CD4-positive, alpha-beta memory T cell (primary cell): ENCODE measurements around the gene TUSC2. TPM values are rescaled to one million over a fixed set of nuclear protein-coding genes. Genes with fewer than 3 reads are reported as not detected.

Experiments
- CTCF ChIA-PET: fragments of 350-600 bp; sonication (Branson Sonifier 250); formaldehyde crosslinking; loops from one replicate; lab custom pipeline; 2021; ENCODE audit warnings: inconsistent platforms; ENCODE audit not compliant: partially characterized antibody; lab: Charles Lee
- POLR2A ChIA-PET: fragments of 350-600 bp; sonication (Branson Sonifier 250); formaldehyde crosslinking; loops from one replicate; lab custom pipeline; 2021; ENCODE audit not compliant: partially characterized antibody; lab: Charles Lee
- DNase-seq, 5 donors: peaks; one replicate each; pipeline versions ENCODE4 v3.0.0 to v3.0.0-alpha.2; 2020 to 2022; ENCODE audit warnings: mixed read lengths in 1 of 5
- H3K27ac ChIP-seq: one replicate; pipeline ENCODE4 v1.7.0; 2013; ENCODE audit warnings: low read depth, low read length
- H3K27me3 ChIP-seq: 2 replicates; pipeline ENCODE4 v1.7.0; 2013; ENCODE audit warnings: mild to moderate bottlenecking, low read length, moderate library complexity; ENCODE audit not compliant: insufficient read depth
- H3K36me3 ChIP-seq: 2 replicates; pipeline ENCODE4 v1.7.0; 2013; ENCODE audit warnings: mild to moderate bottlenecking, low read length, moderate library complexity; ENCODE audit not compliant: insufficient read depth
- H3K4me1 ChIP-seq: 2 replicates; pipeline ENCODE4 v1.7.0; 2013; ENCODE audit warnings: mild to moderate bottlenecking, low read length, moderate library complexity; ENCODE audit not compliant: insufficient read depth
- H3K4me3 ChIP-seq, 2 donors: one replicate each; pipeline ENCODE4 v1.7.0; 2013; ENCODE audit warnings: low read length in 2 of 2, mild to moderate bottlenecking in 1 of 2
- H3K9me3 ChIP-seq, 2 donors: one replicate each; pipeline ENCODE4 v1.7.0; 2013; ENCODE audit warnings: low read length in 2 of 2, control low read depth in 1 of 2; ENCODE audit not compliant: control insufficient read depth in 1 of 2
- H3K27ac Mint-ChIP-seq, 7 donors: one replicate each; pipeline ENCODE4 v1.8.0; 2020 to 2021; ENCODE audit warnings: mixed read lengths in 7 of 7, mild to moderate bottlenecking in 6 of 7, inconsistent platforms in 3 of 7, moderate library complexity in 3 of 7
- H3K27me3 Mint-ChIP-seq, 2 donors: one replicate each; pipeline ENCODE4 v1.8.0; 2020 to 2021; ENCODE audit warnings: mixed read lengths in 2 of 2
- H3K36me3 Mint-ChIP-seq, 2 donors: one replicate each; pipeline ENCODE4 v1.8.0; 2020 to 2021; ENCODE audit warnings: mixed read lengths in 2 of 2, inconsistent platforms in 1 of 2, mild to moderate bottlenecking in 1 of 2
- H3K4me1 Mint-ChIP-seq, 4 donors: one replicate each; pipeline ENCODE4 v1.8.0; 2020 to 2021; ENCODE audit warnings: mixed read lengths in 4 of 4, mild to moderate bottlenecking in 1 of 4
- H3K4me3 Mint-ChIP-seq, 8 donors: one replicate each; pipeline ENCODE4 v1.8.0; 2020 to 2021; ENCODE audit warnings: mixed read lengths in 8 of 8, mild to moderate bottlenecking in 7 of 8, moderate library complexity in 6 of 8, inconsistent platforms in 3 of 8
- H3K9me3 Mint-ChIP-seq, 8 donors: one replicate each; pipeline ENCODE4 v1.8.0; 2020 to 2021; ENCODE audit warnings: mixed read lengths in 8 of 8, mild to moderate bottlenecking in 5 of 8, inconsistent platforms in 3 of 8, moderate library complexity in 1 of 8
- intact Hi-C: fragments of 100-400 bp; cut with micrococcal nuclease; formaldehyde crosslinking; loops from one replicate; pipeline ENCODE4 v1.15.1; 2023
- polyA plus RNA-seq, 2 donors: library from polyadenylated mRNA; unstranded; fragments of 300-500 nt; fragmentation: Illumina TruSeq; gene quantifications; one replicate each; pipeline ENCODE4 v1.2.3, GENCODE V29; 2021
- total RNA-seq, 2 experiments: library from RNA; stranded (reverse); gene quantifications; one replicate each; pipeline ENCODE4 v1.2.3, GENCODE V29; 2021

TUSC2 gene
- total and polyA plus RNA-seq, 4 experiments from 2014 or later, result 25.3 to 45.9 (median 37.5) TPM

- POLR2A ChIA-PET, result interaction anchor here (0.8 to 23.7 kb wide), 5 partner anchors 10 to 60 kb away, joined by 3 to 595 read pairs (median 4); partner anchors contain the start of genes CYB561D2, HYAL3, NAA80 and NPRL2
- peak within 1 kb of the TSS; percentile 95 to 100 (median 98) for H3K4me3 Mint-ChIP-seq
- peak within 1 kb of the TSS; percentile 97 for H3K27ac ChIP-seq
Observed at GRCh38 chr3:50358911-50359759, 31.1 kb upstream of the TUSC2 start, which contains the start of gene TMEM115. TSS of gene TMEM115 (minus strand) at chr3:50359521. CDS start at chr3:50359063, 458 bp downstream.

GRCh38 chr3:50358355-50358910 lies 30.4 kb upstream of the TUSC2 start:
- H3K36me3 ChIP-seq, result peaks cover 31% of the 10 kb centered on the region
- H3K9me3 ChIP-seq, result no peaks in the 10 kb centered on the region
- no peaks in the 10 kb centered on the region for H3K27me3 Mint-ChIP-seq
- H3K4me3 ChIP-seq, result peak overlapping the region; percentile 78 to 95
- H3K27ac ChIP-seq, result peak overlapping the region; percentile 97
- peaks cover 41% of the 10 kb centered on the region for H3K4me1 ChIP-seq
- intact Hi-C loops, result no loop called here
- peaks cover 30 to 49% (median 39%) of the 10 kb centered on the region in 4 donors for H3K4me1 Mint-ChIP-seq
- peaks cover 6 to 41% of the 10 kb centered on the region in 2 donors for H3K36me3 Mint-ChIP-seq
- DNase-seq, result no peak
- H3K27ac Mint-ChIP-seq, result peak overlapping the region; percentile 86 to 97 (median 90)
- H3K27me3 ChIP-seq, result no peaks in the 10 kb centered on the region
- ChIA-PET CTCF (no interaction called here), POLR2A (interaction anchor here (2.5 to 23.7 kb wide), 3 partner anchors 10 to 60 kb away, joined by 12 to 595 read pairs (median 153); partner anchors contain the start of genes CYB561D2, HYAL3, NAA80 and NPRL2)
- peak overlapping the region; percentile 85 to 100 (median 98) for H3K4me3 Mint-ChIP-seq
- H3K9me3 Mint-ChIP-seq, result no peaks in the 10 kb centered on the region

More at GRCh38 chr3:50358911-50359759, 31.1 kb upstream of the TUSC2 start, which contains the start of gene TMEM115:
- no peaks in the 10 kb centered on the region for H3K27me3 Mint-ChIP-seq
- CTCF ChIA-PET, result interaction anchor here (1.0 kb wide), 1 partner anchor 13 kb away, joined by 3 read pairs; no protein-coding TSS in a partner anchor
- peaks cover 26% of the 10 kb centered on the region for H3K36me3 ChIP-seq
- no peaks in the 10 kb centered on the region for H3K9me3 Mint-ChIP-seq
- H3K4me3 ChIP-seq, result peak within 1 kb of the TSS; percentile 78 to 95
- intact Hi-C loops, result loop anchor here (1.0 kb wide), 4 partner anchors 8 to 67 kb away; partner anchors contain the start of genes HYAL3, IFRD2, NAA80 and TUSC2
- peaks cover 5 to 36% of the 10 kb centered on the region in 2 donors for H3K36me3 Mint-ChIP-seq
- no peaks in the 10 kb centered on the region for H3K27me3 ChIP-seq
- peak within 1 kb of the TSS; percentile 96 to 98 (median 98) for H3K27ac Mint-ChIP-seq
- H3K4me1 ChIP-seq, result peaks cover 44% of the 10 kb centered on the region
- H3K9me3 ChIP-seq, result no peaks in the 10 kb centered on the region
- DNase-seq, result peak; percentile 93 to 99 (median 96)
- H3K4me1 Mint-ChIP-seq, result peaks cover 30 to 49% (median 39%) of the 10 kb centered on the region in 4 donors

- Mint-ChIP-seq H3K9me3 (no peaks in the 10 kb centered on the region), H3K4me1 (peaks cover 32 to 58% (median 41%) of the 10 kb centered on the region in 4 donors), H3K4me3 (peak overlapping the region; percentile 31 to 100 (median 94)), H3K27ac (peak overlapping the region in 6 of 7 donors; percentile 61 to 97 (median 88)), H3K36me3 (peaks cover 6 to 47% of the 10 kb centered on the region in 2 donors), H3K27me3 (no peaks in the 10 kb centered on the region)
- Histone ChIP-seq H3K4me3 (peak overlapping the region; percentile 9 to 95), H3K4me1 (peaks cover 41% of the 10 kb centered on the region), H3K27ac (peak overlapping the region; percentile 97), H3K9me3 (no peaks in the 10 kb centered on the region), H3K27me3 (no peaks in the 10 kb centered on the region), H3K36me3 (peaks cover 34% of the 10 kb centered on the region)
- intact Hi-C loops, result no loop called here
- POLR2A ChIA-PET, result interaction anchor here (0.9 to 23.7 kb wide), 7 partner anchors 8 to 212 kb away, joined by 3 to 595 read pairs (median 9); partner anchors contain the start of genes CYB561D2, HEMK1, HYAL3 and NAA80
- CTCF ChIA-PET, result interaction anchor here (1.2 to 2.3 kb wide), 4 partner anchors 10 to 1033 kb away, joined by 3 to 13 read pairs (median 6); partner anchors contain the start of gene RBM15B
- DNase-seq, result no peak
Observed at GRCh38 chr3:50357481-50357880, 29.5 kb upstream of the TUSC2 start.

GRCh38 chr3:50356553-50356952 lies 28.5 kb upstream of the TUSC2 start:
- H3K27me3 Mint-ChIP-seq, result no peaks in the 10 kb centered on the region
- intact Hi-C loops, result no loop called here
- peak overlapping the region; percentile 97 for H3K27ac ChIP-seq
- H3K4me3 ChIP-seq, result no peak overlapping the region
- CTCF ChIA-PET, result interaction anchor here (1.2 to 2.3 kb wide), 4 partner anchors 9 to 1034 kb away, joined by 3 to 13 read pairs (median 6); partner anchors contain the start of gene RBM15B
- no peak for DNase-seq
- H3K4me1 ChIP-seq, result peaks cover 47% of the 10 kb centered on the region
- peaks cover 34% of the 10 kb centered on the region for H3K36me3 ChIP-seq
- H3K4me3 Mint-ChIP-seq, result peak overlapping the region in 7 of 8 donors; percentile 32 to 100 (median 90)
- peaks cover 6 to 49% of the 10 kb centered on the region in 2 donors for H3K36me3 Mint-ChIP-seq
- peak overlapping the region in 5 of 7 donors; percentile 53 to 97 (median 75) for H3K27ac Mint-ChIP-seq
- H3K27me3 ChIP-seq, result no peaks in the 10 kb centered on the region
- POLR2A ChIA-PET, result interaction anchor here (0.9 to 23.7 kb wide), 6 partner anchors 8 to 213 kb away, joined by 3 to 595 read pairs (median 10); partner anchors contain the start of genes CYB561D2, HEMK1, HYAL3 and NAA80
- peaks cover 33 to 63% (median 44%) of the 10 kb centered on the region in 4 donors for H3K4me1 Mint-ChIP-seq
- no peaks in the 10 kb centered on the region for H3K9me3 ChIP-seq
- H3K9me3 Mint-ChIP-seq, result no peaks in the 10 kb centered on the region

- Histone ChIP-seq H3K4me1 (peaks cover 52% of the 10 kb centered on the region), H3K27me3 (no peaks in the 10 kb centered on the region), H3K36me3 (peaks cover 34% of the 10 kb centered on the region), H3K4me3 (no peak overlapping the region), H3K9me3 (no peaks in the 10 kb centered on the region), H3K27ac (peak overlapping the region; percentile 2)
- no peaks in the 10 kb centered on the region for H3K9me3 Mint-ChIP-seq
- H3K36me3 Mint-ChIP-seq, result peaks cover 6 to 54% of the 10 kb centered on the region in 2 donors
- intact Hi-C loops, result no loop called here
- no peaks in the 10 kb centered on the region for H3K27me3 Mint-ChIP-seq
- ChIA-PET CTCF (interaction anchor here (1.2 to 2.3 kb wide), 4 partner anchors 9 to 1035 kb away, joined by 3 to 13 read pairs (median 6); partner anchors contain the start of gene RBM15B), POLR2A (interaction anchor here (1.7 to 23.7 kb wide), 5 partner anchors 7 to 213 kb away, joined by 8 to 595 read pairs (median 12); partner anchors contain the start of genes CYB561D2, HEMK1, HYAL3 and NAA80)
- peaks cover 35 to 69% (median 50%) of the 10 kb centered on the region in 4 donors for H3K4me1 Mint-ChIP-seq
- DNase-seq, result no peak
- peak overlapping the region in 7 of 8 donors; percentile 32 to 100 (median 90) for H3K4me3 Mint-ChIP-seq
- peak overlapping the region in 3 of 7 donors; percentile 35 to 97 (median 61) for H3K27ac Mint-ChIP-seq
Observed at GRCh38 chr3:50355829-50356552, 28.0 kb upstream of the TUSC2 start.

GRCh38 chr3:50354850-50355249 lies 26.8 kb upstream of the TUSC2 start:
- no peaks in the 10 kb centered on the region for H3K27me3 Mint-ChIP-seq
- Histone ChIP-seq H3K27ac (no peak overlapping the region), H3K4me1 (peaks cover 57% of the 10 kb centered on the region), H3K36me3 (peaks cover 34% of the 10 kb centered on the region), H3K4me3 (no peak overlapping the region), H3K9me3 (no peaks in the 10 kb centered on the region), H3K27me3 (no peaks in the 10 kb centered on the region)
- ChIA-PET CTCF (interaction anchor here (1.2 kb wide), 1 partner anchor 14 kb away, joined by 4 read pairs; the partner anchor contains the start of gene RASSF1), POLR2A (interaction anchor here (0.6 to 23.7 kb wide), 3 partner anchors 11 to 1894 kb away, joined by 3 to 595 read pairs (median 5); partner anchors contain the start of genes RASSF1, TUSC2 and ZMYND10)
- H3K4me3 Mint-ChIP-seq, result no peak overlapping the region
- H3K27ac Mint-ChIP-seq, result peak overlapping the region in 1 of 7 donors; percentile 41
- H3K4me1 Mint-ChIP-seq, result peaks cover 39 to 79% (median 58%) of the 10 kb centered on the region in 4 donors
- no peak for DNase-seq
- peaks cover 6 to 65% of the 10 kb centered on the region in 2 donors for H3K36me3 Mint-ChIP-seq
- intact Hi-C loops, result loop anchor here (5.0 kb wide), 1 partner anchor 257 kb away; the partner anchor contains the start of gene CISH
- H3K9me3 Mint-ChIP-seq, result no peaks in the 10 kb centered on the region
